IPS-18c (cell line): ENCODE measurements around the gene SRP68.

Experiments
- H3K4me3 ChIP-seq: 2 replicates; pipeline ENCODE4 v1.7.0; 2013; ENCODE audit warnings: low read depth, mild to moderate bottlenecking, low read length, moderate library complexity; ENCODE audit not compliant: insufficient read depth
- H3K9me3 ChIP-seq: one replicate; pipeline ENCODE4 v1.6.1; 2013; ENCODE audit warnings: mild to moderate bottlenecking, low read length, moderate library complexity; ENCODE audit not compliant: control insufficient read depth, insufficient read depth

SRP68 gene

GRCh38 chr17:76014100-76014924 is 58.0 kb downstream of the SRP68 start:
- H3K9me3 ChIP-seq: no peaks in the 10 kb centered on the region
- H3K4me3 ChIP-seq: no peak overlapping the region

- Histone ChIP-seq H3K4me3 (no peak overlapping the region), H3K9me3 (no peaks in the 10 kb centered on the region)
Measured at GRCh38 chr17:76013377-76013932, 58.9 kb downstream of the SRP68 start.

- Histone ChIP-seq H3K4me3 (no peak overlapping the region), H3K9me3 (no peaks in the 10 kb centered on the region)
Measured at GRCh38 chr17:76011951-76012350, 60.4 kb downstream of the SRP68 start.

GRCh38 chr17:76009969-76010661 is 62.2 kb downstream of the SRP68 start:
- Histone ChIP-seq H3K4me3 (no peak overlapping the region), H3K9me3 (no peaks in the 10 kb centered on the region)

- no peaks in the 10 kb centered on the region for H3K9me3 ChIP-seq
Measured at GRCh38 chr17:76009447-76009846, 62.9 kb downstream of the SRP68 start.

GRCh38 chr17:76008630-76009425 is 63.5 kb downstream of the SRP68 start:
- Histone ChIP-seq H3K4me3 (no peak overlapping the region), H3K9me3 (no peaks in the 10 kb centered on the region)

More at GRCh38 chr17:76009447-76009846, 62.9 kb downstream of the SRP68 start:
- H3K4me3 ChIP-seq: no peak overlapping the region; the same call in 1 of the 2 replicates

GRCh38 chr17:76008208-76008607 is 64.1 kb downstream of the SRP68 start:
- Histone ChIP-seq H3K4me3 (no peak overlapping the region), H3K9me3 (no peaks in the 10 kb centered on the region)

GRCh38 chr17:76007850-76008165 is 64.5 kb downstream of the SRP68 start:
- no peak overlapping the region for H3K4me3 ChIP-seq
- H3K9me3 ChIP-seq: no peaks in the 10 kb centered on the region

GRCh38 chr17:76007131-76007849 is 65.0 kb downstream of the SRP68 start:
- H3K4me3 ChIP-seq: no peak overlapping the region

GRCh38 chr17:76005263-76006149 is 66.8 kb downstream of the SRP68 start:
- H3K4me3 ChIP-seq: no peak overlapping the region
- H3K9me3 ChIP-seq: no peaks in the 10 kb centered on the region

More at GRCh38 chr17:76007131-76007849, 65.0 kb downstream of the SRP68 start:
- H3K9me3 ChIP-seq: no peaks in the 10 kb centered on the region

GRCh38 chr17:76004750-76005262 is 67.5 kb downstream of the SRP68 start:
- H3K4me3 ChIP-seq: no peak overlapping the region
- H3K9me3 ChIP-seq: no peaks in the 10 kb centered on the region

- Histone ChIP-seq H3K9me3 (no peaks in the 10 kb centered on the region), H3K4me3 (no peak overlapping the region)
Measured at GRCh38 chr17:76003915-76004314, 68.4 kb downstream of the SRP68 start.

- Histone ChIP-seq H3K9me3 (no peaks in the 10 kb centered on the region), H3K4me3 (no peak overlapping the region)
Measured at GRCh38 chr17:76002100-76002499, 70.2 kb downstream of the SRP68 start.

GRCh38 chr17:76000755-76001521 is 71.4 kb downstream of the SRP68 start, which contains the start of gene CDK3:
CDK3 (plus strand) TSS chr17:76000855; CDS start chr17:76001426, 571 bp downstream.
- Histone ChIP-seq H3K9me3 (no peaks in the 10 kb centered on the region), H3K4me3 (no peak within 1 kb of the TSS)
